Activated CD8-positive, alpha-beta memory T cell treated with anti-CD3 and anti-CD28 coated beads for 4 hours (primary cell): Measurements from ENCODE around the gene TRAM2.
"Not testable (repeated sequence)": the region's sequence is repeated elsewhere in the genome, so short reads cannot be mapped to it uniquely, and the experiment has no call there.

Experiments used
- DNase-seq, 2 donors: peaks; one replicate each; pipeline ENCODE4 v3.0.0-alpha.2; 2020; ENCODE audit warnings: low read depth in 2 of 2

Gene TRAM2

DNA sequence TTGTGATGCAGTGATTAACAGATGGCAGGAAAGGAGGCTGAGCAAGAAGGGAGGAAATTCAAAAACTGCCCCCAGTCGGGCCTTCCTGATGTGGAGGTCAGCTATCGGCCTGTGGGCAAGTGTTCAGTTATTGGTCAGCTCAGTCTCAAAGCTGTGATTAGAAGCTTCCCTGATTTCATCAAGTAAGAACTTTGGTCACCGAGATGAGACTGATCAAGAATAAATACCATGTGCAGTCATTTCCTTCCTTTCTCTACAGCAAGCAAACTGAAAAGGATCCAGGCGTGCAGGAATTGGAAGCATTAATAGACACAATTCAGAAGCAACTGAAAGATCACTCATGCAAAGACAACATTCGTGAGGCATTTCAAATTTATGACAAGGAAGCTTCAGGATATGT, 87.0 kb downstream of the TRAM2 start:
- no peak for DNase-seq

DNA sequence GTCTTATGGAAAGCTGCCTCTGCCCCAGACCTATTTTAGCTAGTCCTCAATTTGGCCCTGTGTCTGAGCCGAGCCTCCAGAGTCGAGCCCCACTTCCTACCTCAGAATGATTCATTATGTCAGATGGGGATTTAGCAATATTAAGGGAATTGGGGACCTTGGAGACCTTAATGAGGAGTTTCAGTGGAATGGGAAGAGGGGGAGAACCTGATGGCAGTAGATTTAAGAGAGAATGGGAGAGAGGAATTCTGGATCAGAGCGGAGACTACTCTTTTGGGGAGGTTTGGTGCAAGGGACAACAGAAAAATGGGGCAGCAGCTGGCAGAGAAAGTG, 93.2 kb downstream of the TRAM2 start:
- DNase-seq: no peak

DNA sequence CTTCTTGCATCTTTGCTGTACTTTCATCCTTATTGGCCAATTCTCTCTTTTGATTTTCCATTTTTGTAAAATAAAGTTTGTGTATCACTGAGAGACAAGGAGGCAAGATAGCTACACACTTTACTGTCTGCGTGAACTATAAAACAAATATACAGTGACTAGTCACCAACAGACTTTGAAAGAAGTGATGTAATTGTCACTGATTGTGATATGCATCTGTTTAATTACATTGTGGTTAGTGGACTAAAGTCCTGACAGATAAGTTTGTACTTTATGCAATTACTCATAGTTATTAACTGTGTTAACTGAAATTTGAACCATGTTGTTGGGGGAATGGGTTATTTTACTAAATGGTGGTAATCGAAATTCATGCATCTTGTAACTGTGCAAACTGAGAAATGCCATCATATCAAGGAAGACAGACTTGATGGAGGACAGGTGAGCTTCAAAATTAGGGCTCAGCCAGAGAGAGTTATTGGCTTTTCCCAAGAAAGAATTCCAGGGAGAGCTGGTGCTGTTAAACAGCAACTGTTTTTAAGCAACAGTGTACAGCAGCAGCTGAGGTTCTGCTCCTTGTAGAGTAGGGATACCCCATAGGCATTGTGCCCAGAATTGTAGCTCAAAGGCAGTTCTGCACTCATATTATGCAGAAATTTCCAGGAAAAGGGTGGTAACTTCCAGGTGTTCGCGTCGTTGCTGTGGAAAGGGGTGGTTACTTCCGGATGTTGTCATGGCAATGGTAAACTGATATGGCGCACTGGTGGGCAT, 93.8 kb downstream of the TRAM2 start:
- DNase-seq: no peak

DNA sequence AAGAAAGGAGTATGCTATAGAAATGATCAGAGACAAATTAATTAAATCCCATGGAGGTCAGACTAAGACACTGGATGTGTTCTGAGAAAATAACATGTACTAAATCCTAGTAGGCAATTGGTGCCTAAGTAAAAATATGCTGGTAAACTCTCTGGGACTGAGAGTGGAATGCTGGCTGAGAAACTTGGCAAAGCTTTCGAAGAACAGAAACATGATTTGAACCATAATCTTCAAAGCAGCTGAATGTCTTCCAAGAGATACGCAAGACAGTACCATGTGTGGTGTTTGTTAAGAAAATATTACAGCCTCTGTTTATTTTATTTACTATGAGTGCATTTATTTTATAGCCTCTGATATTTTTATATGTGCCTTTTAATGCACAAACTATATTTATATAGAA, 101.6 kb downstream of the TRAM2 start:
- no peak for DNase-seq

DNA sequence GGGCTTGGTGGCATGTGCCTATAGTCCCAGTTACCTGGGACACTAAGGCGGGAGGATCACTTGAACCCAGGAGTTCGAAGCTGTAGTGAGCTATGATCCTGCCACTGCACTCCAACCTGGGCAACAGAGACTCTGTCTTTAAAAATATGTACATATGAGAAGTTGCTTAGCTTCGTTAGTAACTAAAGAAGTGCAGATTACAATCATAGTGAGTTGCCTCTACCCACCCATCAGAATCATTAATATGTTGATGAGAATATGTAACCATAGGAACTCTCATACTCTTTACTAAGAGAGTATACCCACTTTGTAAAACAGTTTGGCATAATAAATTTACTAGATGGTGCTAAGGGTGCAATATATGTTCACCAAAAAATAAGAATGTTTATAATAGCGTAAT, 102.7 kb downstream of the TRAM2 start:
- DNase-seq: no peak

DNA sequence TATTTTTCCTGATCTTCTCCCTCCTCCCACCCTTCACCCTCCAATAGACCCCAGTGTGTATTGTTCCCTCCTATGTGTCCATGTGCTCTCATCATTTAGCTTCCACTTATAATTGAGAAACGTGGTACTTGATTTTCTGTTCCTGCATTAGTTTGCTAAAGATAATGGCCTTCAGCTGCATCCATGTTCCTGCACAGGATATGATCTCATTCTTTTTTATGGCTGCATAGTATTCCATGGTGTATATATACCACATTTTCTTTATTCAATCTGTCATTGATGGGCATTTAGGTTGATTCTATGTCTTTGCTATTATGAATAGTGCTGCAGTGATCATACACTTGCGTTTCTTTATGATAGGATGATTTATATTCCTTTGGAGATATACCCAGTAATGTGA, 115.7 kb downstream of the TRAM2 start:
- DNase-seq: not testable (repeated sequence)

DNA sequence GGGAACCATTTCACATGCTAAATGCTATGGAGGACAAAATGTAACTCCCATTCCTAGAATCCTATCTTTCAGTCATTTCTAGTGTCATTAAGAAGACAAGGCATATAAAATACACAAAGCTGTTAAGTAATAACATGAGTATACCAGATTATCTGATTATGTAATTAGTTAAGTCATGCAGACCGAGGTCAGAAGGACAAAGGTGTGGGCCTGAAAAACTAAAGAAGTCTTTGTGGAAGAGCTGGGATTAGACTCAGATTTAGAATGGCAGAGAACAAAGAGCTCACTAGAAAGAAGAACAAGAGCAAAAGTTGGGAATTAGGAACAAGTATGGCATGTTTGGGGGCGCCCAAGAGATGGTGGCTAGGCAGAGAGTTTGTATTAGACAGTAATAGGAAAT, 119.8 kb downstream of the TRAM2 start:
- no peak for DNase-seq

DNA sequence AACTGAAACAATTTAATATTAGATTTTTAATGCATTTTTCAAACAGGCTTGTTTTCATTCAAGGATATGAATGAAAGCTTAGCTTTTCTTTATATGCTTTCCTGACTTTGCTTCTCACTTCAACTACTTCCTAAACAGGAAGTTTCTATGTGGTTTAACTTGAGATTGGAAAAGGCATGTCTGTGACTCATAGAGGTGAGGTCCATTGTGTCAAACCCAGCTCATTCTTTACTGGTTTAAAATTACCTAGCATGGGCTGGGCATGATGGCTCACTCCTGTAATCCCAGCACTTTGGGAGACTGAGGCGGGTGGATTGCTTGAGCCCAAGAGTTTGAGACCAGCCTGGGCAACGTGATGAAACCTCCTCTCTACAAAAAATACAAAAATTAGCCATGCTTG, 122.3 kb downstream of the TRAM2 start:
- DNase-seq: no peak
